ENCODE data around the gene SIK3. TPM values are rescaled to one million over a fixed set of nuclear protein-coding genes. Genes with fewer than 3 reads are reported as not detected.

Gene SIK3
- total RNA-seq, 1 experiment from 2014 or later, result 34.4 TPM

DNA sequence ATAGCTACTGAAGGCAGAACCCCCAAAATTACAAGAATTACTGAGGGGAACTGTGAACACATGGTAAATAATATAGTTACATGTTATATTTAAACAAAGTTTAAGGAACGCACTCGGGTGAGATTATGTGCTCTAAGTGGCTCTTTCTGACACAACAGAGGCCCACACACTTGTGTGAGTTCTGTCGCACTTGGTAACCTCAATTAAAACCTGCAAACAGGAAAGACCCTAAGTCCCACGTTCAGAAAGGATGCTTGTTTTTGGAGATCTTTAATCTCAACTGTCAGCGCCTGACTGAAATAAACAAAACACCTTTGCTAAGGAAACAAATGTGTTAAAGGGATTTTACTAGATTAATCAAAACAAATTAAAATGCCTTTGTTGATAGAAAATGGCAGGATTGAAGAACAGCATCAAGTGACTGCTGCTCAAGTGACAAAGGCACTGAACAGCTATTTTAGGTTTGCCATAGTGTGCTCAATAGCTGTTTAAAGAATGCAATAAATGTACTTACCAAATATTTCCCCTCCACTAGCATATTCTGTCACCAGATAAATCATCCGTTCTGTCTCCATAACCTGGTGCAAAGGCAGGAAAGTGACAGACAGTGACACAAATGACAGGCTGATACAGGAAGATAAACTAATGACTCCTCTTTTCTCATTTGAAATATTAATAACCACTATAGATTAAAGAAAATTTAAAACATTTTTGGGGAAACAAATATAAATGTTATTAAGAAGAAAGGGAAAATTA, 144.5 kb downstream of the SIK3 start:
- H3K9me3 Mint-ChIP-seq, result no peaks in the 10 kb centered on the region
- ChIA-PET POLR2A (no interaction called here), CTCF (interaction anchor here (0.6 kb wide), 1 partner anchor 20 kb away, joined by 3 read pairs; no protein-coding TSS in a partner anchor)
- no peak for DNase-seq (ENCODE audit: low spot score)
- no peak for ATAC-seq
- no peaks in the 10 kb centered on the region for H3K27me3 Mint-ChIP-seq (ENCODE audit: low read depth)
- TF ChIP-seq, protein P1, sequence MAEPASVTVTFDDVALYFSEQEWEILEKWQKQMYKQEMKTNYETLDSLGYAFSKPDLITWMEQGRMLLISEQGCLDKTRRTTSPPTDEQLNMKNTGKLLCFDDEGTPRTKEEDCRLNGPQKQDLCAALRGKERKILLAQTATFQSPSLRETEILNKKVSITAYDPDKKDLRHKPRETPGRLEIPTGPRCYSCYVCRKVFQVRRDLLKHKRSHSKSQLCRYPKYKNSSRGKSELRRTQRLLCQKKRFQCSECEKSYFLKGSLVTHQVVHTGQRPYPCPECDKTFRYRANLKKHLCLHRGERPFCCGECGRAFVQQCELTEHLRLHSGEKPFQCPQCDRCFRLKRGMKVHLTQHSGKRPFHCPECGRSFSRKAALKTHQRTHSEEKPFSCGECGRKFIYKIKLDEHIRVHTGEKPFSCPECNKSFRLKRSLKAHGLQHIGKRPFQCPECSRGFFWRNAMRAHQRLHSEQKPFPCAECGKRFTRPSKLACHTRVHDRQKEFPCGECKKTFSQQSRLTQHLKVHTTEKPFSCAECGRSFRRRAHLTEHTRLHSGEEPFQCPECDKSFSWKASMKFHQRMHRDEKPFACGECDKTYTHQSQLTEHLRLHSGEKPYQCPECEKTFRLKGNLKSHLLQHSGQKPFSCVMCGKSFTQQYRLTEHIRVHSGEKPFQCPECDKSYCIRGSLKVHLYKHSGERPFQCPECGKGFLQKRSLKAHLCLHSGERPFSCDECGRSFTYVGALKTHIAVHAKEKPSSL (CRISPR knock-in tag; conservative IDR thresholded peaks at IDR 0.05), result no peak
- TF ChIP-seq, protein P2, sequence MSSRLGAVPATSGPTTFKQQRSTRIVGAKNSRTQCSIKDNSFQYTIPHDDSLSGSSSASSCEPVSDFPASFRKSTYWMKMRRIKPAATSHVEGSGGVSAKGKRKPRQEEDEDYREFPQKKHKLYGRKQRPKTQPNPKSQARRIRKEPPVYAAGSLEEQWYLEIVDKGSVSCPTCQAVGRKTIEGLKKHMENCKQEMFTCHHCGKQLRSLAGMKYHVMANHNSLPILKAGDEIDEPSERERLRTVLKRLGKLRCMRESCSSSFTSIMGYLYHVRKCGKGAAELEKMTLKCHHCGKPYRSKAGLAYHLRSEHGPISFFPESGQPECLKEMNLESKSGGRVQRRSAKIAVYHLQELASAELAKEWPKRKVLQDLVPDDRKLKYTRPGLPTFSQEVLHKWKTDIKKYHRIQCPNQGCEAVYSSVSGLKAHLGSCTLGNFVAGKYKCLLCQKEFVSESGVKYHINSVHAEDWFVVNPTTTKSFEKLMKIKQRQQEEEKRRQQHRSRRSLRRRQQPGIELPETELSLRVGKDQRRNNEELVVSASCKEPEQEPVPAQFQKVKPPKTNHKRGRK (CRISPR knock-in tag; IDR thresholded peaks at IDR 0.05; ENCODE audit: borderline replicate concordance), result no peak
- no peak for TF ChIP-seq NFE2L1 (CRISPR knock-in tag; IDR thresholded peaks at IDR 0.05)
- TF ChIP-seq TP53 (CRISPR knock-in tag; IDR thresholded peaks at IDR 0.05), result no peak
- TF ChIP-seq NFYB (CRISPR knock-in tag; conservative IDR thresholded peaks at IDR 0.05; ENCODE audit: low read depth), result no peak
- no peak for TF ChIP-seq JUN (CRISPR knock-in tag; IDR thresholded peaks at IDR 0.05)
- TF ChIP-seq NR2C2 (CRISPR knock-in tag; IDR thresholded peaks at IDR 0.05), result no peak
- no peak for TF ChIP-seq ZNF219 (CRISPR knock-in tag; IDR thresholded peaks at IDR 0.05; ENCODE audit: borderline replicate concordance)
- no peak for TF ChIP-seq ETV6 (CRISPR knock-in tag; IDR thresholded peaks at IDR 0.05)
- no peak for TF ChIP-seq CREM (CRISPR knock-in tag; IDR thresholded peaks at IDR 0.05)
- TF ChIP-seq NR1H2 (CRISPR knock-in tag; IDR thresholded peaks at IDR 0.05), result no peak
- TF ChIP-seq TCF7 (CRISPR knock-in tag; IDR thresholded peaks at IDR 0.05; ENCODE audit: low read depth), result no peak
- TF ChIP-seq ZNF263 (CRISPR knock-in tag; IDR thresholded peaks at IDR 0.05; ENCODE audit: low read depth), result no peak
- TF ChIP-seq ATF6 (CRISPR knock-in tag; IDR thresholded peaks at IDR 0.05), result no peak
- TF ChIP-seq, protein P3, sequence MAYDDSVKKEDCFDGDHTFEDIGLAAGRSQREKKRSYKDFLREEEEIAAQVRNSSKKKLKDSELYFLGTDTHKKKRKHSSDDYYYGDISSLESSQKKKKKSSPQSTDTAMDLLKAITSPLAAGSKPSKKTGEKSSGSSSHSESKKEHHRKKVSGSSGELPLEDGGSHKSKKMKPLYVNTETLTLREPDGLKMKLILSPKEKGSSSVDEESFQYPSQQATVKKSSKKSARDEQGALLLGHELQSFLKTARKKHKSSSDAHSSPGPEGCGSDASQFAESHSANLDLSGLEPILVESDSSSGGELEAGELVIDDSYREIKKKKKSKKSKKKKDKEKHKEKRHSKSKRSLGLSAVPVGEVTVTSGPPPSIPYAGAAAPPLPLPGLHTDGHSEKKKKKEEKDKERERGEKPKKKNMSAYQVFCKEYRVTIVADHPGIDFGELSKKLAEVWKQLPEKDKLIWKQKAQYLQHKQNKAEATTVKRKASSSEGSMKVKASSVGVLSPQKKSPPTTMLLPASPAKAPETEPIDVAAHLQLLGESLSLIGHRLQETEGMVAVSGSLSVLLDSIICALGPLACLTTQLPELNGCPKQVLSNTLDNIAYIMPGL (CRISPR knock-in tag; IDR thresholded peaks at IDR 0.05), result no peak
- no peak for TF ChIP-seq GRHL2 (CRISPR knock-in tag; IDR thresholded peaks at IDR 0.05; ENCODE audit: insufficient replicate concordance, severe bottlenecking)
- TF ChIP-seq, protein P4, sequence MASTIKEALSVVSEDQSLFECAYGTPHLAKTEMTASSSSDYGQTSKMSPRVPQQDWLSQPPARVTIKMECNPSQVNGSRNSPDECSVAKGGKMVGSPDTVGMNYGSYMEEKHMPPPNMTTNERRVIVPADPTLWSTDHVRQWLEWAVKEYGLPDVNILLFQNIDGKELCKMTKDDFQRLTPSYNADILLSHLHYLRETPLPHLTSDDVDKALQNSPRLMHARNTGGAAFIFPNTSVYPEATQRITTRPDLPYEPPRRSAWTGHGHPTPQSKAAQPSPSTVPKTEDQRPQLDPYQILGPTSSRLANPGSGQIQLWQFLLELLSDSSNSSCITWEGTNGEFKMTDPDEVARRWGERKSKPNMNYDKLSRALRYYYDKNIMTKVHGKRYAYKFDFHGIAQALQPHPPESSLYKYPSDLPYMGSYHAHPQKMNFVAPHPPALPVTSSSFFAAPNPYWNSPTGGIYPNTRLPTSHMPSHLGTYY (CRISPR knock-in tag; IDR thresholded peaks at IDR 0.05), result no peak
- no peak overlapping the region for H3K4me3 Mint-ChIP-seq
- H3K36me3 Mint-ChIP-seq, result no peaks in the 10 kb centered on the region
- H3K4me1 Mint-ChIP-seq, result peaks cover 32% of the 10 kb centered on the region
- no peak overlapping the region for H3K27ac Mint-ChIP-seq

Measured in WTC11 (cell line).